ENCODE measurements around the gene MATN1. TPM values are rescaled to one million over a fixed set of nuclear protein-coding genes. Genes with fewer than 3 reads are reported as not detected.

The MATN1 gene
- total RNA-seq, 1 experiment from 2014 or later, result 0.12 TPM

DNA sequence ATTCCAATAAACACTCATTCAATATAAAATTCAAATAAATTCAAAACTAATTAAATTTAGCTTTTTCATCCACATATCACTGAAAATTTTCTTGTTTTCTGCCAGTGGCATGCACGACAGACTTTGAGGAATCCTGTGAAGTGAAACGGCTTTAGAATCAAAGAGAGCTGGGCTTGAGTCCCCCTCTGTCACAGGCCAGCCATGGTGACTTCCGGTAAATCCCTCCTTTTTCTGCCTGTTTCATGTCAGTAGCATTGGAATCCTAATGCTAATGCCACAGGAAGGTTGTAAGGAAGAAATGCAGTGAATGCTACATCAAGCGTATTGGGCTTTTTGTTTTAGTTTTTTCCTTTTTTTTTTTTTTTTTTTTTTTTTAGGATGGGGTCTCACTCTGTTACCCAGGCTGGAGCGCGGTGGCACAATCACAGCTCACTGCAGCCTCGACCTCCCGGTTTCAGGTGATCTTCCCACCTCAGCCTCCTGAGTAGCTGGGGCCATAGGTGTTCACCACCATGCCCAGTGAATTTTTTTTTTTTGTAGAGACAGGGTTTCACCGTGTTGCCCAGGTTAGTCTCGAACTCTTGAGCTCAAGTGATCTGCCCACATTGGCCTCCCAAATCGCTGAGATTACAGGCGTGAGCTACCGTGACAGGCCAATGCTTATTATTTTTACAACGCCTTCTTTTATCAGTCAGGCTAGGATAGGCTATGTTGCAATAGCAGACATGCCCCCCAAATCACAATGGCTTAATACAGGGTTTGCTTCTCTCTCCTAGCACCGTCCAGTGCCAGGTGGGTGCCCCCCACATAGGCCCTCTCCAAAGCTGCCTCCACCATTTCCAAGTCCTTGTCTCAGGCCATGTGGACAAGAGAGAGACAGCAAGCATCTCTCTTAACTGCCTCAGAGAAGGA, 3.6 kb upstream of the MATN1 start:
- Histone ChIP-seq H3K4me2 (ENCODE audit: low read length) (no peak overlapping the region), H3K9me3 (ENCODE audit: control insufficient read depth in 1 of 2, insufficient read depth in 1 of 2, low read depth in 1 of 2, low read length in 2 of 2) (no peaks in the 10 kb centered on the region), H3K79me2 (ENCODE audit: insufficient read depth, low read length) (no peaks in the 10 kb centered on the region), H3K9me2 (ENCODE audit: insufficient read depth) (no peaks in the 10 kb centered on the region), H2AFZ (ENCODE audit: low read depth, low read length, poor library complexity, severe bottlenecking) (no peak overlapping the region), H4K20me1 (ENCODE audit: insufficient read depth) (no peaks in the 10 kb centered on the region), H3K27me3 (ENCODE audit: insufficient read depth, low read length) (no peaks in the 10 kb centered on the region), H3K27ac (ENCODE audit: low read depth, low read length) (no peak overlapping the region), H3K4me3 (replicated peaks in 1 of 2; ENCODE audit: low read depth in 1 of 2, low read length in 2 of 2) (no peak overlapping the region), H3K9ac (ENCODE audit: low read length) (no peak overlapping the region), H3K36me3 (ENCODE audit: control insufficient read depth in 1 of 2, insufficient read depth in 2 of 2, low read length in 2 of 2) (no peaks in the 10 kb centered on the region), H3K4me1 (ENCODE audit: control insufficient read depth in 1 of 2, insufficient read depth in 2 of 2, low read length in 2 of 2) (peaks cover 5 to 7% of the 10 kb centered on the region in 2 experiments; a peak in 3 of 4 replicates)
- ChIA-PET CTCF (interaction anchor here (2.0 to 6.1 kb wide), 4 partner anchors 8 to 184 kb away, joined by 5 to 49 read pairs (median 14); no protein-coding TSS in a partner anchor), POLR2A (interaction anchor here (1.2 kb wide), 1 partner anchor 8 kb away, joined by 7 read pairs; no protein-coding TSS in a partner anchor), RAD21 (ENCODE audit: low non-redundant PET in 1 of 2, low total read pairs in 2 of 2, uncharacterized antibody in 2 of 2, unreplicated experiment in 2 of 2) (interaction anchor here in 1 of 2 experiments (1.1 kb wide), 1 partner anchor 184 kb away, joined by 3 read pairs; no protein-coding TSS in a partner anchor)
- DNase-seq (ENCODE audit: low read depth, low spot score) (no peak), ATAC-seq (no peak)
- TF ChIP-seq FOSL1 (IDR thresholded peaks at IDR 0.05; ENCODE audit: low read depth), result no peak
- intact Hi-C loops (cut with micrococcal nuclease), result no loop called here
- no TSS peak for BruUV-seq (replicated peaks)

DNA sequence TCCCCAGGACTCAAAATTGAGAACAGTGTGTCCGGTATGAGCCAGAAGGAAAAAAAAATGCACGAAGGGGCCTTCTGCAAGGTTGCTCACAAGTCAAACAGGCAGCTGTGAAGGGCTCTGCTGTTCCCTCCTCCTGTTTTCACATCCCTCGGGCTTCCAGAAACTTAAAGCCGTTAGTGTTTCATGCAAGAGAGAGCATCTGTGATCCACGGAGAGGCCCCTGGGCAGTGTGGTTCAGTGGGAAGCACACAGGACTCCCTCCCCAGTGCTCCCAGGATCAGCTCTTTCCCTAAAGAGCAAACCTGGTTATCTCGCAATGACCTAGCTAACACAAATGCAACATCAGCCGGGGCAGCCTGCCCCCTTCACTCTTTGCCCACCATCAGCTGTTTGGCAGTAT, 2.9 kb upstream of the MATN1 start:
- intact Hi-C loops (cut with micrococcal nuclease), result no loop called here
- Histone ChIP-seq H3K27ac (ENCODE audit: low read depth, low read length) (no peak overlapping the region), H3K4me2 (ENCODE audit: low read length) (no peak overlapping the region), H3K9ac (ENCODE audit: low read length) (no peak overlapping the region), H3K27me3 (ENCODE audit: insufficient read depth, low read length) (no peaks in the 10 kb centered on the region), H3K36me3 (ENCODE audit: control insufficient read depth in 1 of 2, insufficient read depth in 2 of 2, low read length in 2 of 2) (no peaks in the 10 kb centered on the region), H3K9me3 (ENCODE audit: control insufficient read depth in 1 of 2, insufficient read depth in 1 of 2, low read depth in 1 of 2, low read length in 2 of 2) (no peaks in the 10 kb centered on the region), H4K20me1 (ENCODE audit: insufficient read depth) (no peaks in the 10 kb centered on the region), H2AFZ (ENCODE audit: low read depth, low read length, poor library complexity, severe bottlenecking) (no peak overlapping the region), H3K4me1 (ENCODE audit: control insufficient read depth in 1 of 2, insufficient read depth in 2 of 2, low read length in 2 of 2) (peaks cover 8 to 12% of the 10 kb centered on the region in 2 experiments; a peak in 3 of 4 replicates), H3K4me3 (replicated peaks in 1 of 2; ENCODE audit: low read depth in 1 of 2, low read length in 2 of 2) (no peak overlapping the region), H3K79me2 (ENCODE audit: insufficient read depth, low read length) (no peaks in the 10 kb centered on the region), H3K9me2 (ENCODE audit: insufficient read depth) (no peaks in the 10 kb centered on the region)
- RAD21 ChIA-PET (ENCODE audit: low non-redundant PET in 1 of 2, low total read pairs in 2 of 2, uncharacterized antibody in 2 of 2, unreplicated experiment in 2 of 2), result interaction anchor here in 1 of 2 experiments (1.1 kb wide), 1 partner anchor 185 kb away, joined by 3 read pairs; no protein-coding TSS in a partner anchor
- POLR2A ChIA-PET, result no interaction called here
- CTCF ChIA-PET, result interaction anchor here (2.0 to 6.1 kb wide), 4 partner anchors 7 to 185 kb away, joined by 5 to 49 read pairs (median 14); no protein-coding TSS in a partner anchor
- BruUV-seq (replicated peaks), result no TSS peak
- no peak for ATAC-seq
- no peak for DNase-seq (ENCODE audit: low read depth, low spot score)
- TF ChIP-seq POLR2AphosphoS5 (IDR thresholded peaks at IDR 0.05; ENCODE audit: low read depth, low read length), result no peak
- TF ChIP-seq POLR2A (IDR thresholded peaks at IDR 0.05; ENCODE audit: borderline replicate concordance, extremely low read depth, insufficient read depth, insufficient read length), result no peak
- TF ChIP-seq TCF7L2 (IDR thresholded peaks at IDR 0.05; ENCODE audit: borderline replicate concordance, extremely low read depth, insufficient read depth, insufficient read length), result no peak
- no peak for TF ChIP-seq ZNF274 (IDR thresholded peaks at IDR 0.05; ENCODE audit: low read depth, low read length)
- TF ChIP-seq CEBPB (IDR thresholded peaks at IDR 0.05; ENCODE audit: low read depth), result no peak
- no peak for TF ChIP-seq EGR1 (IDR thresholded peaks at IDR 0.05; ENCODE audit: low read depth)
- no peak for TF ChIP-seq FOSL1 (IDR thresholded peaks at IDR 0.05; ENCODE audit: low read depth)
- TF ChIP-seq SP1 (IDR thresholded peaks at IDR 0.05; ENCODE audit: low read depth), result no peak
- no peak for TF ChIP-seq JUND (IDR thresholded peaks at IDR 0.05)
- TF ChIP-seq, protein P1, sequence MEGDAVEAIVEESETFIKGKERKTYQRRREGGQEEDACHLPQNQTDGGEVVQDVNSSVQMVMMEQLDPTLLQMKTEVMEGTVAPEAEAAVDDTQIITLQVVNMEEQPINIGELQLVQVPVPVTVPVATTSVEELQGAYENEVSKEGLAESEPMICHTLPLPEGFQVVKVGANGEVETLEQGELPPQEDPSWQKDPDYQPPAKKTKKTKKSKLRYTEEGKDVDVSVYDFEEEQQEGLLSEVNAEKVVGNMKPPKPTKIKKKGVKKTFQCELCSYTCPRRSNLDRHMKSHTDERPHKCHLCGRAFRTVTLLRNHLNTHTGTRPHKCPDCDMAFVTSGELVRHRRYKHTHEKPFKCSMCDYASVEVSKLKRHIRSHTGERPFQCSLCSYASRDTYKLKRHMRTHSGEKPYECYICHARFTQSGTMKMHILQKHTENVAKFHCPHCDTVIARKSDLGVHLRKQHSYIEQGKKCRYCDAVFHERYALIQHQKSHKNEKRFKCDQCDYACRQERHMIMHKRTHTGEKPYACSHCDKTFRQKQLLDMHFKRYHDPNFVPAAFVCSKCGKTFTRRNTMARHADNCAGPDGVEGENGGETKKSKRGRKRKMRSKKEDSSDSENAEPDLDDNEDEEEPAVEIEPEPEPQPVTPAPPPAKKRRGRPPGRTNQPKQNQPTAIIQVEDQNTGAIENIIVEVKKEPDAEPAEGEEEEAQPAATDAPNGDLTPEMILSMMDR (IDR thresholded peaks at IDR 0.05 in 2 of 3, conservative IDR thresholded peaks at IDR 0.05 in 1 of 3; ENCODE audit: borderline replicate concordance in 1 of 3, insufficient read depth in 1 of 3, low read depth in 2 of 3, low read length in 2 of 3), result no peak
- no peak for TF ChIP-seq CBX3 (IDR thresholded peaks at IDR 0.05; ENCODE audit: low read depth)
- TF ChIP-seq ELF1 (IDR thresholded peaks at IDR 0.05; ENCODE audit: borderline replicate concordance, low read depth), result no peak
- no peak for TF ChIP-seq ZFX (IDR thresholded peaks at IDR 0.05)
- TF ChIP-seq, protein P2, sequence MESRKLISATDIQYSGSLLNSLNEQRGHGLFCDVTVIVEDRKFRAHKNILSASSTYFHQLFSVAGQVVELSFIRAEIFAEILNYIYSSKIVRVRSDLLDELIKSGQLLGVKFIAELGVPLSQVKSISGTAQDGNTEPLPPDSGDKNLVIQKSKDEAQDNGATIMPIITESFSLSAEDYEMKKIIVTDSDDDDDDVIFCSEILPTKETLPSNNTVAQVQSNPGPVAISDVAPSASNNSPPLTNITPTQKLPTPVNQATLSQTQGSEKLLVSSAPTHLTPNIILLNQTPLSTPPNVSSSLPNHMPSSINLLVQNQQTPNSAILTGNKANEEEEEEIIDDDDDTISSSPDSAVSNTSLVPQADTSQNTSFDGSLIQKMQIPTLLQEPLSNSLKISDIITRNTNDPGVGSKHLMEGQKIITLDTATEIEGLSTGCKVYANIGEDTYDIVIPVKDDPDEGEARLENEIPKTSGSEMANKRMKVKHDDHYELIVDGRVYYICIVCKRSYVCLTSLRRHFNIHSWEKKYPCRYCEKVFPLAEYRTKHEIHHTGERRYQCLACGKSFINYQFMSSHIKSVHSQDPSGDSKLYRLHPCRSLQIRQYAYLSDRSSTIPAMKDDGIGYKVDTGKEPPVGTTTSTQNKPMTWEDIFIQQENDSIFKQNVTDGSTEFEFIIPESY (IDR thresholded peaks at IDR 0.05; ENCODE audit: extremely low read depth, insufficient replicate concordance, low read length), result no peak
- no peak for TF ChIP-seq EZH2 (IDR thresholded peaks at IDR 0.05)
- TF ChIP-seq EZH2phosphoT487 (IDR thresholded peaks at IDR 0.05; ENCODE audit: borderline replicate concordance), result no peak
